ENCODE measurements around the gene FBXO17. TPM values are rescaled to one million over a fixed set of nuclear protein-coding genes. Genes with fewer than 3 reads are reported as not detected.
A peak's percentile ranks its signal among the peaks of the same experiment; 100 is the strongest.

FBXO17 gene
- polyA plus RNA-seq, 2 of the 4 experiments (the other 2 are of a cell fraction): 68.1 to 112 TPM

GRCh38 chr19:38929929-38930775 lies 45.4 kb downstream of the FBXO17 start, which contains the start of gene SARS2 (continued):
- peak; percentile 61; the same call in 1 of the 2 replicates for TF ChIP-seq MAX (IDR thresholded peaks at IDR 0.05)
- TF ChIP-seq RFX5 (IDR thresholded peaks at IDR 0.05): no peak; the same call in 1 of the 2 replicates
- TF ChIP-seq CEBPB (IDR thresholded peaks at IDR 0.05): peak in 1 of 2 experiments; percentile 86; a peak in 2 of 4 replicates
- TF ChIP-seq, protein P1, sequence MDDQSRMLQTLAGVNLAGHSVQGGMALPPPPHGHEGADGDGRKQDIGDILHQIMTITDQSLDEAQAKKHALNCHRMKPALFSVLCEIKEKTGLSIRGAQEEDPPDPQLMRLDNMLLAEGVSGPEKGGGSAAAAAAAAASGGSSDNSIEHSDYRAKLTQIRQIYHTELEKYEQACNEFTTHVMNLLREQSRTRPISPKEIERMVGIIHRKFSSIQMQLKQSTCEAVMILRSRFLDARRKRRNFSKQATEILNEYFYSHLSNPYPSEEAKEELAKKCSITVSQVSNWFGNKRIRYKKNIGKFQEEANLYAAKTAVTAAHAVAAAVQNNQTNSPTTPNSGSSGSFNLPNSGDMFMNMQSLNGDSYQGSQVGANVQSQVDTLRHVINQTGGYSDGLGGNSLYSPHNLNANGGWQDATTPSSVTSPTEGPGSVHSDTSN (IDR thresholded peaks at IDR 0.05): peak; percentile 51
- TF ChIP-seq CHD2 (IDR thresholded peaks at IDR 0.05; ENCODE audit: low read length, partially characterized antibody): peak; percentile 25

GRCh38 chr19:38928391-38929001 lies 47.0 kb downstream of the FBXO17 start:
- H3K4me1 ChIP-seq: peaks cover 19% of the 10 kb centered on the region
- H3K4me2 ChIP-seq: no peak overlapping the region
- ChIA-PET POLR2A (no interaction called here), CTCF (interaction anchor here (0.9 to 12.2 kb wide), 26 partner anchors 10 to 526 kb away, joined by 3 to 245 read pairs (median 4); partner anchors contain the start of genes CCER2, ECH1, FAM98C and FBXO17)
- H3K9me3 ChIP-seq: no peaks in the 10 kb centered on the region
- WGBS (ENCODE audit: missing lambda C conversion rate): 86% methylated on average over 4 of the region's 4 CpGs
- no peak overlapping the region for H3K27ac ChIP-seq
- H3K4me3 ChIP-seq: no peak overlapping the region
- no peak for ATAC-seq
- TF ChIP-seq ZFP36 (IDR thresholded peaks at IDR 0.05; ENCODE audit: borderline replicate concordance, partially characterized antibody): peak; percentile 74
- TF ChIP-seq, protein P2, sequence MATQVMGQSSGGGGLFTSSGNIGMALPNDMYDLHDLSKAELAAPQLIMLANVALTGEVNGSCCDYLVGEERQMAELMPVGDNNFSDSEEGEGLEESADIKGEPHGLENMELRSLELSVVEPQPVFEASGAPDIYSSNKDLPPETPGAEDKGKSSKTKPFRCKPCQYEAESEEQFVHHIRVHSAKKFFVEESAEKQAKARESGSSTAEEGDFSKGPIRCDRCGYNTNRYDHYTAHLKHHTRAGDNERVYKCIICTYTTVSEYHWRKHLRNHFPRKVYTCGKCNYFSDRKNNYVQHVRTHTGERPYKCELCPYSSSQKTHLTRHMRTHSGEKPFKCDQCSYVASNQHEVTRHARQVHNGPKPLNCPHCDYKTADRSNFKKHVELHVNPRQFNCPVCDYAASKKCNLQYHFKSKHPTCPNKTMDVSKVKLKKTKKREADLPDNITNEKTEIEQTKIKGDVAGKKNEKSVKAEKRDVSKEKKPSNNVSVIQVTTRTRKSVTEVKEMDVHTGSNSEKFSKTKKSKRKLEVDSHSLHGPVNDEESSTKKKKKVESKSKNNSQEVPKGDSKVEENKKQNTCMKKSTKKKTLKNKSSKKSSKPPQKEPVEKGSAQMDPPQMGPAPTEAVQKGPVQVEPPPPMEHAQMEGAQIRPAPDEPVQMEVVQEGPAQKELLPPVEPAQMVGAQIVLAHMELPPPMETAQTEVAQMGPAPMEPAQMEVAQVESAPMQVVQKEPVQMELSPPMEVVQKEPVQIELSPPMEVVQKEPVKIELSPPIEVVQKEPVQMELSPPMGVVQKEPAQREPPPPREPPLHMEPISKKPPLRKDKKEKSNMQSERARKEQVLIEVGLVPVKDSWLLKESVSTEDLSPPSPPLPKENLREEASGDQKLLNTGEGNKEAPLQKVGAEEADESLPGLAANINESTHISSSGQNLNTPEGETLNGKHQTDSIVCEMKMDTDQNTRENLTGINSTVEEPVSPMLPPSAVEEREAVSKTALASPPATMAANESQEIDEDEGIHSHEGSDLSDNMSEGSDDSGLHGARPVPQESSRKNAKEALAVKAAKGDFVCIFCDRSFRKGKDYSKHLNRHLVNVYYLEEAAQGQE (IDR thresholded peaks at IDR 0.05): no peak
- FAIRE-seq: no peak
- no peak for DNase-seq (ENCODE audit: low read depth in 1 of 2, low spot score in 1 of 2)

GRCh38 chr19:38924388-38924787 lies 51.2 kb downstream of the FBXO17 start:
- CTCF ChIA-PET: interaction anchor here (0.6 to 2.3 kb wide), 13 partner anchors 9 to 522 kb away, joined by 3 to 8 read pairs (median 3); partner anchors contain the start of gene FAM98C
- DNase-seq (ENCODE audit: low read depth in 1 of 2, low spot score in 1 of 2) (no peak), ATAC-seq (no peak), FAIRE-seq (no peak)
- 93% methylated on average over 7 of the region's 7 CpGs for WGBS (ENCODE audit: missing lambda C conversion rate)
- no peak overlapping the region for H3K4me2 ChIP-seq
- POLR2A ChIA-PET: interaction anchor here (0.8 to 1.0 kb wide), 2 partner anchors 75 to 277 kb away, joined by 3 to 4 read pairs; no protein-coding TSS in a partner anchor
- TF ChIP-seq NPAS2 (CRISPR knock-in tag; IDR thresholded peaks at IDR 0.05; ENCODE audit: borderline replicate concordance) (no peak), EP300 (IDR thresholded peaks at IDR 0.05) (no peak), FOSB (CRISPR knock-in tag; IDR thresholded peaks at IDR 0.05) (no peak)
- H3K4me1 ChIP-seq: peaks cover 4% of the 10 kb centered on the region; the same call in 2 of the 3 replicates
- H3K27ac ChIP-seq: no peak overlapping the region
- no peaks in the 10 kb centered on the region for H3K9me3 ChIP-seq
- no peak overlapping the region for H3K4me3 ChIP-seq

GRCh38 chr19:38922482-38922881 lies 53.1 kb downstream of the FBXO17 start:
- DNase-seq (ENCODE audit: low read depth in 1 of 2, low spot score in 1 of 2): no peak
- no peak for FAIRE-seq
- 92% methylated on average over 5 of the region's 5 CpGs for WGBS (ENCODE audit: missing lambda C conversion rate)
- POLR2A ChIA-PET: no interaction called here
- H3K4me2 ChIP-seq: no peak overlapping the region
- no peak overlapping the region for H3K4me3 ChIP-seq
- no peak overlapping the region for H3K27ac ChIP-seq
- no peak for ATAC-seq
- 0 out of 3 replicates have a peak, but pooled peaks cover 5% of the 10 kb centered on the region for H3K4me1 ChIP-seq
- CTCF ChIA-PET: interaction anchor here (0.7 to 2.2 kb wide), 3 partner anchors 9 to 456 kb away, joined by 3 to 28 read pairs (median 3); partner anchors contain the start of genes MRPS12 and SARS2
- no peaks in the 10 kb centered on the region for H3K9me3 ChIP-seq
- no peak for TF ChIP-seq HOXA7 (CRISPR knock-in tag; IDR thresholded peaks at IDR 0.05)
- no peak for TF ChIP-seq MAFK (IDR thresholded peaks at IDR 0.05; ENCODE audit: partially characterized antibody)
- TF ChIP-seq, protein P3, sequence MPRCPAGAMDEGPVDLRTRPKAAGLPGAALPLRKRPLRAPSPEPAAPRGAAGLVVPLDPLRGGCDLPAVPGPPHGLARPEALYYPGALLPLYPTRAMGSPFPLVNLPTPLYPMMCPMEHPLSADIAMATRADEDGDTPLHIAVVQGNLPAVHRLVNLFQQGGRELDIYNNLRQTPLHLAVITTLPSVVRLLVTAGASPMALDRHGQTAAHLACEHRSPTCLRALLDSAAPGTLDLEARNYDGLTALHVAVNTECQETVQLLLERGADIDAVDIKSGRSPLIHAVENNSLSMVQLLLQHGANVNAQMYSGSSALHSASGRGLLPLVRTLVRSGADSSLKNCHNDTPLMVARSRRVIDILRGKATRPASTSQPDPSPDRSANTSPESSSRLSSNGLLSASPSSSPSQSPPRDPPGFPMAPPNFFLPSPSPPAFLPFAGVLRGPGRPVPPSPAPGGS (IDR thresholded peaks at IDR 0.05): no peak
- no peak for TF ChIP-seq MAZ (IDR thresholded peaks at IDR 0.05; ENCODE audit: borderline replicate concordance, low read depth, low read length)
- TF ChIP-seq EHMT2 (IDR thresholded peaks at IDR 0.05; ENCODE audit: low read depth): no peak
- no peak for TF ChIP-seq FOXS1 (CRISPR knock-in tag; IDR thresholded peaks at IDR 0.05)
- no peak for TF ChIP-seq RARB (CRISPR knock-in tag; IDR thresholded peaks at IDR 0.05)
- TF ChIP-seq POLR2A (IDR thresholded peaks at IDR 0.05; ENCODE audit: low read length): no peak
- TF ChIP-seq HEYL (CRISPR knock-in tag; IDR thresholded peaks at IDR 0.05): no peak
- TF ChIP-seq, protein P2 (IDR thresholded peaks at IDR 0.05): no peak
- no peak for TF ChIP-seq FOSB (CRISPR knock-in tag; IDR thresholded peaks at IDR 0.05)
